ENCODE results near the gene CCDC192. TPM values are rescaled to one million over a fixed set of nuclear protein-coding genes. Genes with fewer than 3 reads are reported as not detected.
A peak's percentile ranks its signal among the peaks of the same experiment; 100 is the strongest.

The CCDC192 gene
- total RNA-seq, 4 donors from 2014 or later, result 0.94 to 2.6 (median 0.94) TPM; not detected in 1

DNA sequence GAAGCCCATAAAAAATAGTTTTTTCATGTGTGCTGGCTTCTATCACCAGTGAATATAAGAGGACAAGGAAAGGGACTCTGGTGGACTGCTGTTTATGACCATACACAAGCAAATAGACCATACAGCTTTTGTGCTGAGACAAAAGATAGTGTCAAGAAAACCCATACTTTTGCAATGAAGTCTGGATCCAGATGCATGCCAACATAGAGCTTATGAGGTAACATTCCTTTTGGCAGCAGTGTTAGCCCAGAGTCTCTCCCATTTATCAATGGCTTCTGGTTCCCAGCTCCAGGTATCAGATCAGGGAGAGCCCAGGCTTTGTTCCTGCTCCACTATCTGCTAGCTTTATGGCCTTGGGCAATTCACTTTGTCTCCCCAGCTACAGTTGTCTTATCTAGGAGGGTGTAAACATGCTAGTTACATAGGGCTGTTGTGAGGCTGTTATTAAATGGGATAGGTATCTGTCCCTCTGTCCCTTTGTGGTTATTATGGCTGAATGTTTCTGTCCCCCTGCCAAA, 55.6 kb downstream of the CCDC192 start:
- Histone ChIP-seq H3K9me3 (no peaks in the 10 kb centered on the region), H3K4me3 (no peak overlapping the region), H3K36me3 (no peaks in the 10 kb centered on the region), H3K27me3 (no peaks in the 10 kb centered on the region), H3K27ac (peak overlapping the region in 3 of 4 donors; percentile 22 to 49 (median 24)), H3K4me1 (peaks cover 0 to 47% (median 7%) of the 10 kb centered on the region in 3 donors)
- no peak for TF ChIP-seq POLR2A (IDR thresholded peaks at IDR 0.05)
- no peak for TF ChIP-seq POLR2AphosphoS5 (IDR thresholded peaks at IDR 0.05)
- no peak for TF ChIP-seq EP300 (IDR thresholded peaks at IDR 0.05)
- no peak for TF ChIP-seq CTCF (IDR thresholded peaks at IDR 0.05)
- ATAC-seq, result no peak

- ATAC-seq, result no peak
- H3K4me3 ChIP-seq, result no peak overlapping the region
- no peaks in the 10 kb centered on the region for H3K9me3 ChIP-seq
- H3K4me1 ChIP-seq, result peaks cover 0 to 34% (median 7%) of the 10 kb centered on the region in 3 donors
- no peaks in the 10 kb centered on the region for H3K27me3 ChIP-seq
- TF ChIP-seq POLR2A (IDR thresholded peaks at IDR 0.05) (no peak), POLR2AphosphoS5 (IDR thresholded peaks at IDR 0.05) (no peak), EP300 (IDR thresholded peaks at IDR 0.05) (no peak), CTCF (IDR thresholded peaks at IDR 0.05) (no peak)
- no peak overlapping the region for H3K27ac ChIP-seq
- no peaks in the 10 kb centered on the region for H3K36me3 ChIP-seq
These were observed 58.7 kb downstream of the CCDC192 start for GRCh38 chr5:127761869-127762268.

DNA sequence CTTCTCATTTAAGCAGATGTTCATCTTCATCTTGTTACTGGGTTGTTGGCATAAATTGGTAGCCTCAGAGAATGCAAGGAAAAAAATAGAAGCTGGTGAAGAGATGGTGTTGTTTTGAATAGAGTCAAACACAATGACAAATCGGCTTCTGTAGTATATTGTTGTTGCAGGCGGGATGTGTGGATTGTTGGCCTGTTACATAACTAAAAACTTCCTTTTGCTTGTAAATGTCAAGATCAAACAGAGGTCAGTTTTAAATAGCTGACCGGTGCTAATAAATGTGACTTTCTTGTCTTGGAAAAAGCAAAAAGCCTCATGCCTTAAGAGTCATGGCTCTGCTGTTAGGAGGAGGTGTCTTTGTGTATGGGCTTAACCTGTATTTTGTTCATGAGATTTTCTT, 59.2 kb downstream of the CCDC192 start:
- Histone ChIP-seq H3K4me3 (no peak overlapping the region), H3K27me3 (no peaks in the 10 kb centered on the region), H3K4me1 (peaks cover 0 to 30% (median 7%) of the 10 kb centered on the region in 3 donors), H3K9me3 (no peaks in the 10 kb centered on the region), H3K27ac (peak overlapping the region in 1 of 4 donors; percentile 23), H3K36me3 (no peaks in the 10 kb centered on the region)
- no peak for TF ChIP-seq CTCF (IDR thresholded peaks at IDR 0.05)
- no peak for TF ChIP-seq POLR2A (IDR thresholded peaks at IDR 0.05)
- TF ChIP-seq EP300 (IDR thresholded peaks at IDR 0.05), result no peak
- TF ChIP-seq POLR2AphosphoS5 (IDR thresholded peaks at IDR 0.05), result no peak
- WGBS, 2 donors (ENCODE audit: low coverage in 1 of 2), result 8 to 31% methylated on average over 3 of the region's 3 CpGs
- ATAC-seq, result no peak

DNA sequence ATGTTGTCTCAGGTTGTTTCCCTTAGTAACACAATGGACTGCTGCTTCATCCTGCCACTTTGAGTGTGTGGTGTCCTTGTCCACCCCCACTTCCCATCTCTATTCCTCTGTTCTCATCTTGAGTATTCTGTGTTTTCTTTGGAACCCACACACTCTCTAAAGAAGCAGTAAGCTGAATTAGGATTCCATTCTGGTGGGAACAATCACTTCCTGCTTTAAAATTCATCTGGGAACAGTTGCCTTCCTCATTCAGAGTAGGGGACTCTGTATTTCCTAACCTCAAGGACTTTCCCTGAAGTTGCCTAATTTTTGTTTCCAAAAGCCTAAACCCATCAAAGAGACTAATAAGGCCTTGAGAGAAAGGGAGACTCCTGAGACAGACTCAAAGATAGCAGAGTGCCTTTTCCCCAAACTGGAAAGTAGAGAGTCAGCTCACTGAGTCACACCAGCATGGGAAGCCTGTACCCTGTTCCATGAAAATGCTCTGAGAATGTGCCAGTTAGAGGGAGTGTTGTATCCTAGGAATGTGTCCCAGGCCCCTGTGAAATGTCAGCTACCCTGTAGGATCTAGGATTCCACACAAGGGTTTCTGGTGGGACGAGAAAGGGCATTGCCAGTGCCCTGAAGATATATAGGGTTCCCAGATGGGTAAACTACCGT, 63.6 kb downstream of the CCDC192 start:
- H3K36me3 ChIP-seq, result no peaks in the 10 kb centered on the region
- no peak overlapping the region for H3K27ac ChIP-seq
- H3K27me3 ChIP-seq, result no peaks in the 10 kb centered on the region
- no peak overlapping the region for H3K4me3 ChIP-seq
- H3K9me3 ChIP-seq, result no peaks in the 10 kb centered on the region
- no peak for ATAC-seq
- no peak for TF ChIP-seq POLR2AphosphoS5 (IDR thresholded peaks at IDR 0.05)
- no peak for TF ChIP-seq POLR2A (IDR thresholded peaks at IDR 0.05)
- TF ChIP-seq CTCF (IDR thresholded peaks at IDR 0.05), result no peak
- no peak for TF ChIP-seq EP300 (IDR thresholded peaks at IDR 0.05)
- 85 to 89% methylated on average over 1 to 2 of the region's 2 CpGs for WGBS, 2 donors (ENCODE audit: low coverage in 1 of 2)
- H3K4me1 ChIP-seq, result peaks cover 0 to 13% (median 3%) of the 10 kb centered on the region in 3 donors

DNA sequence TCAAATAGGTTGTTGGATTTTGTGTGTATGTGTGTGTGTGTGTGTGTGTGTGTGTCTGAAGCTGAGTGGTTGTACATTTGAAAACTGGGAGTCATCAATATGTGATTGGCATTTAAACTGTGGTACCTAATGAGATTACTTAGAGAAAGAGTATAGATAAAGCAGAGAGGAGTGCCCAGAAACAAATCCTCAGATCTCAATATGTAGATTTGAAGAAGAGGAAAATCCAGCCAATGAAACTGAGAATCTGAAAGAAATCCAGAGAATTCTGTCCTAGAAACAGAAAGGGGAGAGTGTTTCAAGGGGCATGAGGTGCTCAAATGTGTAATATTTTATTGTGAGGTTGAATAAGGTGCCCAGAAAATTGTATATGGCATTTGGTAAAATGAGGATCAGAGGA, 66.2 kb downstream of the CCDC192 start:
- TF ChIP-seq CTCF (IDR thresholded peaks at IDR 0.05) (no peak), POLR2AphosphoS5 (IDR thresholded peaks at IDR 0.05) (no peak), EP300 (IDR thresholded peaks at IDR 0.05) (no peak), POLR2A (IDR thresholded peaks at IDR 0.05) (no peak)
- no peaks in the 10 kb centered on the region for H3K9me3 ChIP-seq
- H3K27me3 ChIP-seq, result no peaks in the 10 kb centered on the region
- ATAC-seq, result no peak
- H3K4me3 ChIP-seq, result no peak overlapping the region
- H3K36me3 ChIP-seq, result no peaks in the 10 kb centered on the region
- H3K27ac ChIP-seq, result no peak overlapping the region
- no peaks in the 10 kb centered on the region for H3K4me1 ChIP-seq
